WTC11 (cell line): ENCODE data around the gene ZDHHC14. TPM values are rescaled to one million over a fixed set of nuclear protein-coding genes. Genes with fewer than 3 reads are reported as not detected.

Source experiments
- ATAC-seq: fragments of 200-7000 bp; cut with Tn5 transposase; 2 replicates; pipeline ENCODE4 v1.10.0; 2021; ENCODE audit warnings: mild to moderate bottlenecking, moderate library complexity
- CTCF ChIA-PET: fragments of 300-600 bp; sonication (Branson Sonifier 250); formaldehyde crosslinking; loops from one replicate; lab custom pipeline; 2021; ENCODE audit warnings: antibody characterized with exemption; lab: Charles Lee
- POLR2A ChIA-PET: fragments of 350-600 bp; sonication (Branson Sonifier 250); formaldehyde crosslinking; loops from one replicate; lab custom pipeline; 2021; ENCODE audit warnings: antibody characterized with exemption; lab: Charles Lee
- DNase-seq: peaks from one replicate; pipeline ENCODE4 v3.0.0; 2021; ENCODE audit warnings: low spot score
- H3K27ac Mint-ChIP-seq: 2 replicates; pipeline ENCODE4 v1.8.0; 2021; ENCODE audit warnings: mixed read lengths
- H3K27me3 Mint-ChIP-seq: 2 replicates; pipeline ENCODE4 v1.8.0; 2021; ENCODE audit warnings: low read depth, mild to moderate bottlenecking, moderate library complexity, mixed read lengths
- H3K36me3 Mint-ChIP-seq: 2 replicates; pipeline ENCODE4 v1.8.0; 2021; ENCODE audit warnings: mixed read lengths
- H3K4me1 Mint-ChIP-seq: 2 replicates; pipeline ENCODE4 v1.8.0; 2022; ENCODE audit warnings: mixed read lengths
- H3K4me3 Mint-ChIP-seq: 2 replicates; pipeline ENCODE4 v1.8.0; 2021; ENCODE audit warnings: mild to moderate bottlenecking, moderate library complexity, mixed read lengths
- H3K9me3 Mint-ChIP-seq: 2 replicates; pipeline ENCODE4 v1.8.0; 2021; ENCODE audit warnings: mixed read lengths
- ATF2 ChIP-seq: sonication (generic); formaldehyde crosslinking; IDR thresholded peaks from 2 replicates; pipeline ENCODE4 v1.8.1; 2022; ENCODE audit warnings: low read depth, missing genetic modification reagents, borderline replicate concordance
- ATF3 ChIP-seq: sonication (generic); formaldehyde crosslinking; conservative IDR thresholded peaks from 2 replicates; pipeline ENCODE4 v1.8.1; 2022; ENCODE audit warnings: mild to moderate bottlenecking, missing genetic modification reagents
- CBFB ChIP-seq: sonication (generic); formaldehyde crosslinking; IDR thresholded peaks from 2 replicates; pipeline ENCODE4 v1.8.1; 2022; ENCODE audit warnings: mild to moderate bottlenecking, low read depth, missing genetic modification reagents
- ERG ChIP-seq: fragments of 250-450 bp; sonication (Bioruptor Pico); IDR thresholded peaks from 2 replicates; pipeline ENCODE4 v1.8.0; 2021; ENCODE audit warnings: mild to moderate bottlenecking
- FOXP4 ChIP-seq: sonication (generic); formaldehyde crosslinking; IDR thresholded peaks from 2 replicates; pipeline ENCODE4 v1.8.0; 2022; ENCODE audit warnings: mild to moderate bottlenecking, missing genetic modification reagents
- GTF2I ChIP-seq: fragments of 250-450 bp; sonication (Bioruptor Pico); conservative IDR thresholded peaks from 2 replicates; pipeline ENCODE4 v1.4.0; 2021; ENCODE audit warnings: mild to moderate bottlenecking
- MAX ChIP-seq: sonication (generic); formaldehyde crosslinking; IDR thresholded peaks from 2 replicates; pipeline ENCODE4 v1.8.0; 2022; ENCODE audit warnings: mild to moderate bottlenecking, missing genetic modification reagents
- MYBL2 ChIP-seq: sonication (generic); formaldehyde crosslinking; IDR thresholded peaks from 2 replicates; pipeline ENCODE4 v1.8.1; 2023; ENCODE audit warnings: mild to moderate bottlenecking, moderate library complexity, missing genetic modification reagents
- NFE2L1 ChIP-seq: sonication (generic); formaldehyde crosslinking; IDR thresholded peaks from 2 replicates; pipeline ENCODE4 v1.8.1; 2023; ENCODE audit warnings: missing genetic modification reagents
- NFYB ChIP-seq: sonication (generic); formaldehyde crosslinking; conservative IDR thresholded peaks from 2 replicates; pipeline ENCODE4 v1.8.0; 2022; ENCODE audit warnings: low read depth, missing genetic modification reagents
- NR2C2 ChIP-seq: sonication (generic); formaldehyde crosslinking; IDR thresholded peaks from 2 replicates; pipeline ENCODE4 v1.8.0; 2022; ENCODE audit warnings: mild to moderate bottlenecking, missing genetic modification reagents
- OVOL2 ChIP-seq: fragments of 250-450 bp; sonication (Bioruptor Pico); IDR thresholded peaks from 2 replicates; pipeline ENCODE4 v1.9.0; 2021; ENCODE audit warnings: mild to moderate bottlenecking, borderline replicate concordance
- RELA ChIP-seq: sonication (generic); formaldehyde crosslinking; IDR thresholded peaks from 2 replicates; pipeline ENCODE4 v1.8.1; 2022; ENCODE audit warnings: missing genetic modification reagents, mild to moderate bottlenecking, borderline replicate concordance
- RORB ChIP-seq: fragments of 250-450 bp; sonication (Bioruptor Pico); IDR thresholded peaks from 2 replicates; pipeline ENCODE4 v1.9.0; 2021; ENCODE audit warnings: mild to moderate bottlenecking
- SMAD4 ChIP-seq: sonication (generic); formaldehyde crosslinking; IDR thresholded peaks from 2 replicates; pipeline ENCODE4 v1.8.0; 2022; ENCODE audit warnings: mild to moderate bottlenecking, missing genetic modification reagents
- STAT6 ChIP-seq: sonication (generic); formaldehyde crosslinking; conservative IDR thresholded peaks from 2 replicates; pipeline ENCODE4 v1.8.1; 2023; ENCODE audit warnings: mild to moderate bottlenecking, low read depth, missing genetic modification reagents, moderate library complexity
- ZNF121 ChIP-seq: sonication (generic); formaldehyde crosslinking; IDR thresholded peaks from 2 replicates; pipeline ENCODE4 v1.8.0; 2023; ENCODE audit warnings: missing genetic modification reagents
- ZNF263 ChIP-seq: sonication (generic); formaldehyde crosslinking; IDR thresholded peaks from 2 replicates; pipeline ENCODE4 v1.8.1; 2022; ENCODE audit warnings: low read depth, mild to moderate bottlenecking, moderate library complexity, missing genetic modification reagents
- ZNF281 ChIP-seq: sonication (generic); formaldehyde crosslinking; IDR thresholded peaks from 2 replicates; pipeline ENCODE4 v1.8.0; 2023; ENCODE audit warnings: mild to moderate bottlenecking, missing genetic modification reagents
- ZNF512 ChIP-seq: sonication (generic); formaldehyde crosslinking; IDR thresholded peaks from 2 replicates; pipeline ENCODE4 v1.8.1; 2022; ENCODE audit warnings: missing genetic modification reagents, borderline replicate concordance
- ZNF671 ChIP-seq: fragments of 250-450 bp; sonication (Bioruptor Pico); IDR thresholded peaks from 2 replicates; pipeline ENCODE4 v1.8.0; 2021; ENCODE audit warnings: mild to moderate bottlenecking
- ZSCAN18 ChIP-seq: fragments of 250-450 bp; sonication (Bioruptor Pico); IDR thresholded peaks from 2 replicates; pipeline ENCODE4 v2.1.2; 2022; ENCODE audit warnings: mild to moderate bottlenecking, moderate library complexity
- total RNA-seq: library from RNA; stranded (reverse); gene quantifications from 3 replicates; pipeline ENCODE4 v1.2.3, GENCODE V29; 2021

The ZDHHC14 gene
- total RNA-seq, 1 experiment from 2014 or later: 6.6 TPM

- TF ChIP-seq ZNF512 (no peak), OVOL2 (CRISPR knock-in tag) (no peak), MAX (CRISPR knock-in tag) (no peak), ZNF263 (CRISPR knock-in tag) (no peak)
Measured at GRCh38 chr6:157716251-157716995, 335.4 kb downstream of the ZDHHC14 start (continued).

- ATAC-seq: peak; percentile 79
- CTCF ChIA-PET: interaction anchor here (0.7 to 1.7 kb wide), 4 partner anchors 39 to 440 kb away, joined by 3 to 5 read pairs (median 4); no protein-coding TSS in a partner anchor
- H3K9me3 Mint-ChIP-seq: no peaks in the 10 kb centered on the region
- peaks cover 43% of the 10 kb centered on the region for H3K4me1 Mint-ChIP-seq
- no peak for DNase-seq
- TF ChIP-seq ZSCAN18: no peak
- no peak for TF ChIP-seq CBFB
- TF ChIP-seq NR2C2 (CRISPR knock-in tag): no peak
- TF ChIP-seq SMAD4 (CRISPR knock-in tag): no peak
- TF ChIP-seq GTF2I: no peak
- TF ChIP-seq RORB: no peak
- no peak for TF ChIP-seq ATF3 (CRISPR knock-in tag)
- no peak for TF ChIP-seq MYBL2 (CRISPR knock-in tag)
- no peak for TF ChIP-seq ZNF281
- TF ChIP-seq FOXP4: no peak
- no peak for TF ChIP-seq ZNF121 (CRISPR knock-in tag)
- no peak for TF ChIP-seq ATF2 (CRISPR knock-in tag)
- no peak for TF ChIP-seq NFYB (CRISPR knock-in tag)
- no peak for TF ChIP-seq STAT6
- TF ChIP-seq RELA (CRISPR knock-in tag): no peak
- no peak for TF ChIP-seq NFE2L1 (CRISPR knock-in tag)
- TF ChIP-seq ZNF671 (CRISPR knock-in tag): no peak
- TF ChIP-seq ERG (CRISPR knock-in tag): no peak
- POLR2A ChIA-PET: no interaction called here
- H3K36me3 Mint-ChIP-seq: no peaks in the 10 kb centered on the region
- H3K27me3 Mint-ChIP-seq: peaks cover 14% of the 10 kb centered on the region
- no peak overlapping the region for H3K27ac Mint-ChIP-seq
- H3K4me3 Mint-ChIP-seq: no peak overlapping the region
Measured at GRCh38 chr6:157717340-157717748, 336.4 kb downstream of the ZDHHC14 start.
